HEK293 (cell line): ENCODE data around the gene SLC1A3.

Source experiments
- CTCF ChIA-PET: fragments of 350-600 bp; formaldehyde crosslinking; extraction: SDS; loops from one replicate; lab custom pipeline; 2021; ENCODE audit warnings: antibody characterized with exemption; lab: Yijun Ruan, JAX
- POLR2A ChIA-PET: fragments of 300-600 bp; formaldehyde crosslinking; extraction: SDS; loops from one replicate; lab custom pipeline; 2020; ENCODE audit warnings: antibody characterized with exemption, inconsistent platforms; lab: Yijun Ruan, JAX
- H3K27ac ChIP-seq: fragments of 200-500 bp; sonication (Bioruptor generic); 2 replicates; pipeline ENCODE4 v1.5.1; 2014; ENCODE audit warnings: low read depth, low read length, control low read depth, inconsistent platforms; ENCODE audit errors: extremely low read depth
- H3K36me3 ChIP-seq, 2 experiments: fragments of 200-500 bp in 1 of 2; sonication (Bioruptor generic) in 1 of 2; 1 replicate in 1 of 2; 2 replicates in 1 of 2; pipeline ENCODE4 v1.5.1; 2014 to 2017; ENCODE audit warnings: inconsistent platforms in 2 of 2, low read length in 2 of 2; ENCODE audit not compliant: control insufficient read depth in 2 of 2, insufficient read depth in 1 of 2
- H3K4me1 ChIP-seq: fragments of 200-500 bp; sonication (Bioruptor generic); 2 replicates; pipeline ENCODE4 v1.5.1; 2014; ENCODE audit warnings: mild to moderate bottlenecking, low read length, inconsistent platforms; ENCODE audit not compliant: control insufficient read depth, insufficient read depth
- H3K4me3 ChIP-seq: 2 replicates; pipeline ENCODE4 v1.5.1; 2011; ENCODE audit warnings: low read depth, mild to moderate bottlenecking, control low read depth, low read length, moderate library complexity
- H3K9me3 ChIP-seq: fragments of 200-500 bp; sonication (Bioruptor generic); 2 replicates; pipeline ENCODE4 v1.5.1; 2014; ENCODE audit warnings: low read depth, low read length, inconsistent platforms; ENCODE audit not compliant: control insufficient read depth, insufficient read depth
- CTCF ChIP-seq: fragments of 450-650 bp; formaldehyde crosslinking; IDR thresholded peaks from 2 replicates; pipeline ENCODE4 v1.5.1; 2016; ENCODE audit warnings: missing biosample characterization, missing genetic modification characterization
- FEZF1 ChIP-seq: fragments of 450-650 bp; formaldehyde crosslinking; IDR thresholded peaks from 2 replicates; pipeline ENCODE4 v1.5.1; 2016; ENCODE audit warnings: missing biosample characterization, missing genetic modification characterization
- GLIS1 ChIP-seq: fragments of 450-650 bp; formaldehyde crosslinking; IDR thresholded peaks from 2 replicates; pipeline ENCODE4 v1.5.1; 2016; ENCODE audit warnings: missing biosample characterization, missing genetic modification characterization
- MZF1 ChIP-seq: fragments of 450-650 bp; formaldehyde crosslinking; IDR thresholded peaks from 2 replicates; pipeline ENCODE4 v1.5.1; 2017; ENCODE audit warnings: missing biosample characterization, missing genetic modification characterization, borderline replicate concordance
- SCRT2 ChIP-seq: fragments of 450-650 bp; formaldehyde crosslinking; IDR thresholded peaks from 2 replicates; pipeline ENCODE4 v1.5.1; 2016; ENCODE audit warnings: missing biosample characterization, missing genetic modification characterization
- ZBTB20 ChIP-seq: fragments of 450-650 bp; formaldehyde crosslinking; IDR thresholded peaks from 2 replicates; pipeline ENCODE4 v1.5.1; 2016; ENCODE audit warnings: missing biosample characterization, missing genetic modification characterization
- ZBTB8A ChIP-seq: fragments of 450-650 bp; formaldehyde crosslinking; IDR thresholded peaks from 2 replicates; pipeline ENCODE4 v1.5.1; 2016; ENCODE audit warnings: missing biosample characterization, missing genetic modification characterization
- ZFP37 ChIP-seq: fragments of 450-650 bp; formaldehyde crosslinking; IDR thresholded peaks from 2 replicates; pipeline ENCODE4 v1.5.1; 2016; ENCODE audit warnings: missing biosample characterization, missing genetic modification characterization
- ZIC2 ChIP-seq: fragments of 450-650 bp; formaldehyde crosslinking; IDR thresholded peaks from 2 replicates; pipeline ENCODE4 v1.5.1; 2016; ENCODE audit warnings: missing biosample characterization, missing genetic modification characterization
- ZNF121 ChIP-seq: fragments of 450-650 bp; formaldehyde crosslinking; IDR thresholded peaks from 2 replicates; pipeline ENCODE4 v1.5.1; 2016; ENCODE audit warnings: missing biosample characterization, missing genetic modification characterization
- ZNF169 ChIP-seq: fragments of 450-650 bp; formaldehyde crosslinking; IDR thresholded peaks from 2 replicates; pipeline ENCODE4 v1.5.1; 2016; ENCODE audit warnings: missing biosample characterization, missing genetic modification characterization
- ZNF23 ChIP-seq: fragments of 450-650 bp; formaldehyde crosslinking; IDR thresholded peaks from 2 replicates; pipeline ENCODE4 v1.5.1; 2016; ENCODE audit warnings: missing biosample characterization, missing genetic modification characterization, borderline replicate concordance
- ZNF24 ChIP-seq: fragments of 450-650 bp; formaldehyde crosslinking; IDR thresholded peaks from 2 replicates; pipeline ENCODE4 v1.5.1; 2016; ENCODE audit warnings: missing biosample characterization, missing genetic modification characterization
- ZNF48 ChIP-seq: fragments of 450-650 bp; formaldehyde crosslinking; IDR thresholded peaks from 2 replicates; pipeline ENCODE4 v1.5.1; 2016; ENCODE audit warnings: missing biosample characterization, missing genetic modification characterization
- ZNF513 ChIP-seq: fragments of 450-650 bp; IDR thresholded peaks from 2 replicates; pipeline ENCODE4 v1.5.1; 2018; ENCODE audit warnings: missing biosample characterization, missing genetic modification characterization
- ZNF521 ChIP-seq: fragments of 450-650 bp; formaldehyde crosslinking; IDR thresholded peaks from 2 replicates; pipeline ENCODE4 v1.5.1; 2017; ENCODE audit warnings: missing biosample characterization, mild to moderate bottlenecking, missing genetic modification characterization
- ZNF529 ChIP-seq: fragments of 450-650 bp; formaldehyde crosslinking; IDR thresholded peaks from 2 replicates; pipeline ENCODE4 v1.5.1; 2017; ENCODE audit warnings: missing genetic modification characterization, missing biosample characterization; ENCODE audit not compliant: insufficient replicate concordance
- ZNF530 ChIP-seq: fragments of 450-650 bp; formaldehyde crosslinking; IDR thresholded peaks from 2 replicates; pipeline ENCODE4 v1.5.1; 2016; ENCODE audit warnings: low read depth, missing biosample characterization, missing genetic modification characterization
- ZNF621 ChIP-seq: fragments of 450-650 bp; formaldehyde crosslinking; IDR thresholded peaks from 2 replicates; pipeline ENCODE4 v1.5.1; 2017; ENCODE audit warnings: missing biosample characterization, missing genetic modification characterization
- ZNF654 ChIP-seq: fragments of 450-650 bp; formaldehyde crosslinking; IDR thresholded peaks from 2 replicates; pipeline ENCODE4 v1.5.1; 2016; ENCODE audit warnings: low read depth, missing biosample characterization, missing genetic modification characterization
- ZNF747 ChIP-seq: fragments of 450-650 bp; formaldehyde crosslinking; IDR thresholded peaks from 2 replicates; pipeline ENCODE4 v1.5.1; 2016; ENCODE audit warnings: missing biosample characterization, missing genetic modification characterization
- ZSCAN18 ChIP-seq: fragments of 450-650 bp; formaldehyde crosslinking; IDR thresholded peaks from 2 replicates; pipeline ENCODE4 v1.5.1; 2016; ENCODE audit warnings: missing biosample characterization, missing genetic modification characterization
- ZSCAN30 ChIP-seq: fragments of 450-650 bp; IDR thresholded peaks from 2 replicates; pipeline ENCODE4 v1.5.1; 2018; ENCODE audit warnings: missing biosample characterization, mild to moderate bottlenecking, missing genetic modification characterization, moderate library complexity
- TF ChIP-seq, protein P1 (sequence below): fragments of 450-650 bp; formaldehyde crosslinking; IDR thresholded peaks from 2 replicates; pipeline ENCODE4 v1.5.1; 2016; ENCODE audit warnings: missing biosample characterization, missing genetic modification characterization
- TF ChIP-seq, protein P2 (sequence below): fragments of 450-650 bp; formaldehyde crosslinking; IDR thresholded peaks from 2 replicates; pipeline ENCODE4 v1.5.1; 2017; ENCODE audit warnings: missing biosample characterization, missing genetic modification characterization

SLC1A3 gene

DNA sequence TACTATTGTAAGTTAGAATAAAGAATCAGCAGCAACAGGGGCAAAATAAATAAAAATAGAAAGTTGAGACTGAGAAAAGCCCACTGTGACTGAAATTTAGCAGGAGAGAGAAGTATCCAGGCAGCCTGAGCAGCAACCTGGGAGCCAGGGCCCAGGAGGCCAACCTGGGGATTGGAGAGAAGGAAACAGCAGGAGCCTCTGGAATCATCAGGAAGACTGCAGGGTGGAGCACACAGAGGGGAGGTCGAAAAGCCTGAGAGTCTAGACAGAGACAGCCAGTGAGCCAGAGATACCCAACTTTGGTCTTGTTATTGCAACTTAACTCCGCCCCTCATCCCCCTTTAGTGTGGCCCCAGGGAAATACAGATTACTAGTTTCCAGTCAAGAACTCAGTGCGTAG lies 98.6 kb downstream of the SLC1A3 start:
- POLR2A ChIA-PET, result no interaction called here
- Histone ChIP-seq H3K9me3 (peaks cover 6% of the 10 kb centered on the region), H3K36me3 (no peaks in the 10 kb centered on the region), H3K4me3 (no peak overlapping the region), H3K4me1 (peaks cover 6% of the 10 kb centered on the region), H3K27ac (no peak overlapping the region)
- CTCF ChIA-PET, result interaction anchor here (0.5 to 0.8 kb wide), 4 partner anchors 9 to 484 kb away, joined by 3 to 4 read pairs (median 3); no protein-coding TSS in a partner anchor
- TF ChIP-seq ZFP37 (no peak), ZBTB20 (peak; percentile 47), ZIC2 (tag by site-specific recombination) (peak; percentile 72)

DNA sequence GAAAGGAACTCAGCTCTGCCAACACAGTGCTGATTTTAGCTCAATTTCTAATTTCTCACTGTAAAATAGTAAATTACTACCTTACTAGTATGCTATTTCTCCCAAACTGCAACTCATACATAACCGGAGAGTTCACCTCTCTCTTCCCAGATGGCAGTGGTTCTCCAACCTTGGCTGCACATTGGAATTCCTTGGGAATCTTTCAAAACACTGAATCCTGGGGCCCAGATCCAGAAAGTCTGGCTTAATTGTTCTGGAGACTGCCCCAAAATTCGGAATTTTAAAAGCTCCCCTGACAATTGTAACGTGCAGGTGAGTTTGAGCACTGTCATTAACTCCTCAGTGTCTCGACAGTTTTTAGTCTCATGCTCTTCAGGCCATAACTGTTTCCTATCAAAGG lies 100.3 kb downstream of the SLC1A3 start:
- Histone ChIP-seq H3K27ac (no peak overlapping the region), H3K9me3 (peaks cover 6% of the 10 kb centered on the region), H3K36me3 (no peaks in the 10 kb centered on the region), H3K4me1 (peaks cover 6% of the 10 kb centered on the region), H3K4me3 (no peak overlapping the region)
- ChIA-PET CTCF (interaction anchor here (0.7 to 1.9 kb wide), 3 partner anchors 9 to 298 kb away, joined by 3 to 9 read pairs (median 3); no protein-coding TSS in a partner anchor), POLR2A (no interaction called here)
- TF ChIP-seq ZNF169 (tag by site-specific recombination) (no peak), ZSCAN18 (tag by site-specific recombination) (no peak), FEZF1 (tag by site-specific recombination) (no peak), MZF1 (tag by site-specific recombination) (no peak), ZNF24 (tag by site-specific recombination) (no peak), ZNF121 (no peak), ZBTB8A (tag by site-specific recombination) (no peak), ZNF513 (tag by site-specific recombination) (no peak), SCRT2 (tag by site-specific recombination) (no peak)
- TF ChIP-seq, protein P1, sequence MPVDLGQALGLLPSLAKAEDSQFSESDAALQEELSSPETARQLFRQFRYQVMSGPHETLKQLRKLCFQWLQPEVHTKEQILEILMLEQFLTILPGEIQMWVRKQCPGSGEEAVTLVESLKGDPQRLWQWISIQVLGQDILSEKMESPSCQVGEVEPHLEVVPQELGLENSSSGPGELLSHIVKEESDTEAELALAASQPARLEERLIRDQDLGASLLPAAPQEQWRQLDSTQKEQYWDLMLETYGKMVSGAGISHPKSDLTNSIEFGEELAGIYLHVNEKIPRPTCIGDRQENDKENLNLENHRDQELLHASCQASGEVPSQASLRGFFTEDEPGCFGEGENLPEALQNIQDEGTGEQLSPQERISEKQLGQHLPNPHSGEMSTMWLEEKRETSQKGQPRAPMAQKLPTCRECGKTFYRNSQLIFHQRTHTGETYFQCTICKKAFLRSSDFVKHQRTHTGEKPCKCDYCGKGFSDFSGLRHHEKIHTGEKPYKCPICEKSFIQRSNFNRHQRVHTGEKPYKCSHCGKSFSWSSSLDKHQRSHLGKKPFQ (tag by site-specific recombination), result no peak

GRCh38 chr5:36708996-36709395 lies 102.6 kb downstream of the SLC1A3 start:
- POLR2A ChIA-PET, result no interaction called here
- TF ChIP-seq, protein P2, sequence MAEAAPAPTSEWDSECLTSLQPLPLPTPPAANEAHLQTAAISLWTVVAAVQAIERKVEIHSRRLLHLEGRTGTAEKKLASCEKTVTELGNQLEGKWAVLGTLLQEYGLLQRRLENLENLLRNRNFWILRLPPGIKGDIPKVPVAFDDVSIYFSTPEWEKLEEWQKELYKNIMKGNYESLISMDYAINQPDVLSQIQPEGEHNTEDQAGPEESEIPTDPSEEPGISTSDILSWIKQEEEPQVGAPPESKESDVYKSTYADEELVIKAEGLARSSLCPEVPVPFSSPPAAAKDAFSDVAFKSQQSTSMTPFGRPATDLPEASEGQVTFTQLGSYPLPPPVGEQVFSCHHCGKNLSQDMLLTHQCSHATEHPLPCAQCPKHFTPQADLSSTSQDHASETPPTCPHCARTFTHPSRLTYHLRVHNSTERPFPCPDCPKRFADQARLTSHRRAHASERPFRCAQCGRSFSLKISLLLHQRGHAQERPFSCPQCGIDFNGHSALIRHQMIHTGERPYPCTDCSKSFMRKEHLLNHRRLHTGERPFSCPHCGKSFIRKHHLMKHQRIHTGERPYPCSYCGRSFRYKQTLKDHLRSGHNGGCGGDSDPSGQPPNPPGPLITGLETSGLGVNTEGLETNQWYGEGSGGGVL (tag by site-specific recombination), result no peak
- no peak for TF ChIP-seq GLIS1 (tag by site-specific recombination)
- TF ChIP-seq ZSCAN30 (tag by site-specific recombination), result no peak
- no peak for TF ChIP-seq SCRT2 (tag by site-specific recombination)
- TF ChIP-seq ZNF529 (tag by site-specific recombination), result no peak
- no peak for TF ChIP-seq ZNF23 (tag by site-specific recombination)
- TF ChIP-seq ZNF621 (tag by site-specific recombination), result no peak
- no peak for TF ChIP-seq CTCF
- TF ChIP-seq ZNF48 (tag by site-specific recombination), result no peak
- TF ChIP-seq ZNF747, result no peak
- no peak for TF ChIP-seq ZNF521 (tag by site-specific recombination)
- no peak for TF ChIP-seq ZNF654 (tag by site-specific recombination)
- no peak for TF ChIP-seq ZNF530 (tag by site-specific recombination)

More at GRCh38 chr5:36708996-36709395, 102.6 kb downstream of the SLC1A3 start:
- Histone ChIP-seq H3K4me3 (no peak overlapping the region), H3K9me3 (peaks cover 2% of the 10 kb centered on the region; the same call in 1 of the 2 replicates), H3K4me1 (peaks cover 5% of the 10 kb centered on the region), H3K27ac (no peak overlapping the region), H3K36me3 (no peaks in the 10 kb centered on the region)
- CTCF ChIA-PET, result interaction anchor here (0.6 to 1.8 kb wide), 6 partner anchors 10 to 366 kb away, joined by 3 to 7 read pairs (median 4); no protein-coding TSS in a partner anchor
